ENCODE results near the gene CHCHD10.

Gene CHCHD10

GRCh38 chr22:23778577-23778900 is 10.8 kb upstream of the CHCHD10 start:
- Histone ChIP-seq H3K9me2 (replicated peaks; ENCODE audit: control insufficient read depth, low read length) (no peaks in the 10 kb centered on the region), H3F3A (ENCODE audit: control insufficient read depth, insufficient read depth) (no peaks in the 10 kb centered on the region), H4K20me1 (ENCODE audit: control insufficient read depth, insufficient read depth, low read depth, low read length) (no peaks in the 10 kb centered on the region), H3K4me1 (ENCODE audit: control insufficient read depth, low read length) (peaks cover 6% of the 10 kb centered on the region; the same call in 1 of the 2 replicates), H3K36me3 (ENCODE audit: control insufficient read depth, low read length) (no peaks in the 10 kb centered on the region), H3K9me3 (ENCODE audit: control insufficient read depth, insufficient read depth, low read length) (no peaks in the 10 kb centered on the region), H3K4me2 (ENCODE audit: low read length) (no peak overlapping the region), H3K27ac (ENCODE audit: low read depth, low read length) (no peak overlapping the region), H3K79me2 (ENCODE audit: control insufficient read depth, low read length) (no peaks in the 10 kb centered on the region), H3K27me3 (ENCODE audit: control insufficient read depth, low read length) (no peaks in the 10 kb centered on the region), H3K4me3 (ENCODE audit: low read length) (no peak overlapping the region)
- no peak for TF ChIP-seq CTCF (IDR thresholded peaks at IDR 0.05; ENCODE audit: low read depth, low read length, poor library complexity, severe bottlenecking)
- no peak for TF ChIP-seq EZH2phosphoT487 (IDR thresholded peaks at IDR 0.05; ENCODE audit: borderline replicate concordance, low read length)

GRCh38 chr22:23777776-23778576 is 10.2 kb upstream of the CHCHD10 start:
- H3K36me3 ChIP-seq (ENCODE audit: control insufficient read depth, low read length) = no peaks in the 10 kb centered on the region
- H3K9me2 ChIP-seq (replicated peaks; ENCODE audit: control insufficient read depth, low read length) = no peaks in the 10 kb centered on the region
- H4K20me1 ChIP-seq (ENCODE audit: control insufficient read depth, insufficient read depth, low read depth, low read length) = no peaks in the 10 kb centered on the region
- H3F3A ChIP-seq (ENCODE audit: control insufficient read depth, insufficient read depth) = no peaks in the 10 kb centered on the region
- H3K4me1 ChIP-seq (ENCODE audit: control insufficient read depth, low read length) = peaks cover 11% of the 10 kb centered on the region
- peaks cover 4% of the 10 kb centered on the region; the same call in 1 of the 2 replicates for H3K27me3 ChIP-seq (ENCODE audit: control insufficient read depth, low read length)
- H3K79me2 ChIP-seq (ENCODE audit: control insufficient read depth, low read length) = no peaks in the 10 kb centered on the region
- no peak overlapping the region for H3K4me3 ChIP-seq (ENCODE audit: low read length)
- H3K27ac ChIP-seq (ENCODE audit: low read depth, low read length) = no peak overlapping the region
- H3K9me3 ChIP-seq (ENCODE audit: control insufficient read depth, insufficient read depth, low read length) = no peaks in the 10 kb centered on the region
- H3K4me2 ChIP-seq (ENCODE audit: low read length) = no peak overlapping the region
- TF ChIP-seq EZH2phosphoT487 (IDR thresholded peaks at IDR 0.05; ENCODE audit: borderline replicate concordance, low read length) = no peak
- TF ChIP-seq CTCF (IDR thresholded peaks at IDR 0.05; ENCODE audit: low read depth, low read length, poor library complexity, severe bottlenecking) = no peak

- no peaks in the 10 kb centered on the region for H3K36me3 ChIP-seq (ENCODE audit: control insufficient read depth, low read length)
- no peak overlapping the region for H3K4me3 ChIP-seq (ENCODE audit: low read length)
- H3K27me3 ChIP-seq (ENCODE audit: control insufficient read depth, low read length) = peaks cover 4% of the 10 kb centered on the region; the same call in 1 of the 2 replicates
- H3F3A ChIP-seq (ENCODE audit: control insufficient read depth, insufficient read depth) = no peaks in the 10 kb centered on the region
- no peak overlapping the region for H3K27ac ChIP-seq (ENCODE audit: low read depth, low read length)
- H3K79me2 ChIP-seq (ENCODE audit: control insufficient read depth, low read length) = no peaks in the 10 kb centered on the region
- TF ChIP-seq CTCF (IDR thresholded peaks at IDR 0.05; ENCODE audit: low read depth, low read length, poor library complexity, severe bottlenecking) = no peak
- TF ChIP-seq EZH2phosphoT487 (IDR thresholded peaks at IDR 0.05; ENCODE audit: borderline replicate concordance, low read length) = no peak
- H4K20me1 ChIP-seq (ENCODE audit: control insufficient read depth, insufficient read depth, low read depth, low read length) = no peaks in the 10 kb centered on the region
- no peaks in the 10 kb centered on the region for H3K9me2 ChIP-seq (replicated peaks; ENCODE audit: control insufficient read depth, low read length)
- H3K4me2 ChIP-seq (ENCODE audit: low read length) = no peak overlapping the region
- H3K4me1 ChIP-seq (ENCODE audit: control insufficient read depth, low read length) = peaks cover 30% of the 10 kb centered on the region
- H3K9me3 ChIP-seq (ENCODE audit: control insufficient read depth, insufficient read depth, low read length) = no peaks in the 10 kb centered on the region
Observed at GRCh38 chr22:23775779-23776375, 8.1 kb upstream of the CHCHD10 start.

All from DOHH2 (cell line).